Testis (tissue), 3 donors: Measurements from ENCODE around the gene PACSIN2. TPM values are rescaled to one million over a fixed set of nuclear protein-coding genes. Genes with fewer than 3 reads are reported as not detected.

Experiments used
- DNase-seq: peaks from one replicate; pipeline ENCODE4 v3.0.0-alpha.2; 2019
- H3K27ac ChIP-seq, 2 donors: fragments of 200-600 bp; sonication (generic); one replicate each; pipeline ENCODE4 v1.5.1; 2019
- H3K27me3 ChIP-seq: fragments of 200-600 bp; sonication (generic); one replicate; pipeline ENCODE4 v1.5.1; 2019
- H3K36me3 ChIP-seq: fragments of 200-600 bp; sonication (generic); one replicate; pipeline ENCODE4 v1.5.1; 2017; ENCODE audit warnings: low read depth; ENCODE audit errors: missing control alignments
- H3K4me1 ChIP-seq: fragments of 200-600 bp; sonication (generic); one replicate; pipeline ENCODE4 v1.5.1; 2019
- H3K4me3 ChIP-seq, 2 donors: fragments of 200-600 bp; sonication (generic); one replicate each; pipeline ENCODE4 v1.5.1; 2017 to 2019
- H3K9me3 ChIP-seq: fragments of 200-600 bp; sonication (generic); one replicate; pipeline ENCODE4 v1.5.1; 2017
- CTCF ChIP-seq, 3 experiments: fragments of 450-650 bp in 2 of 3; fragments of 200-600 bp in 1 of 3; sonication (generic) in 1 of 3; IDR thresholded peaks; one replicate each; pipeline ENCODE4 v1.5.1; 2016 to 2019; ENCODE audit warnings: antibody characterized with exemption in 3 of 3, mild to moderate bottlenecking in 2 of 3, moderate library complexity in 1 of 3
- POLR2A ChIP-seq: fragments of 450-650 bp; IDR thresholded peaks from one replicate; pipeline ENCODE4 v1.6.1; 2017; ENCODE audit warnings: antibody characterized with exemption, mild to moderate bottlenecking, moderate library complexity
- WGBS, 2 donors: methylation state at CpG; one replicate each; pipeline ENCODE4 v1.1.5; 2018; 5-methylcytosine and 5-hydroxymethylcytosine counted together
- intact Hi-C: fragments of 100-400 bp; cut with DNase I; formaldehyde crosslinking; loops from one replicate; pipeline ENCODE4 v1.15.1; 2023; ENCODE audit warnings: low total_unique reads
- polyA plus RNA-seq: library from polyadenylated mRNA; stranded (reverse); fragments of 350-450 nt; fragmentation: Illumina TruSeq; extraction: RNeasy Lipid Tissue Mini Kit (QIAGEN cat#74804); gene quantifications from one replicate; pipeline ENCODE4 v1.2.3, GENCODE V29; 2014; ENCODE audit warnings: low read depth, low replicate concordance; ENCODE audit not compliant: insufficient read depth
- total RNA-seq, 2 donors: library from RNA; depleted of rRNA; stranded (reverse); fragments of >200 nt; gene quantifications; one replicate each; pipeline ENCODE4 v1.2.3, GENCODE V29; 2016

PACSIN2 gene
- total and polyA plus RNA-seq, 3 donors from 2014 or later, result 43.5 to 45.6 (median 43.6) TPM

- intact Hi-C loops, result no loop called here
- DNase-seq, result no peak
These were observed 7.3 kb downstream of the PACSIN2 start for GRCh38 chr22:43007519-43008102.

GRCh38 chr22:43006753-43007152, 8.2 kb downstream of the PACSIN2 start:
- no peaks in the 10 kb centered on the region for H3K27me3 ChIP-seq
- H3K9me3 ChIP-seq, result no peaks in the 10 kb centered on the region
- DNase-seq, result no peak
- WGBS, 2 donors, result 91 to 96% methylated on average over 7 of the region's 7 CpGs
- no peaks in the 10 kb centered on the region for H3K36me3 ChIP-seq
- TF ChIP-seq CTCF (IDR thresholded peaks at IDR 0.05) (no peak), POLR2A (no peak)
- no peak overlapping the region for H3K27ac ChIP-seq
- peaks cover 24% of the 10 kb centered on the region for H3K4me1 ChIP-seq
- H3K4me3 ChIP-seq, result no peak overlapping the region
- intact Hi-C loops, result no loop called here

More at GRCh38 chr22:43007519-43008102, 7.3 kb downstream of the PACSIN2 start:
- H3K27ac ChIP-seq, result no peak overlapping the region
- no peaks in the 10 kb centered on the region for H3K36me3 ChIP-seq
- H3K4me3 ChIP-seq, result no peak overlapping the region
- TF ChIP-seq POLR2A (no peak), CTCF (IDR thresholded peaks at IDR 0.05) (no peak)
- H3K9me3 ChIP-seq, result no peaks in the 10 kb centered on the region
- H3K27me3 ChIP-seq, result no peaks in the 10 kb centered on the region
- peaks cover 15% of the 10 kb centered on the region for H3K4me1 ChIP-seq
- 66 to 81% methylated on average over 5 of the region's 5 CpGs for WGBS, 2 donors

- intact Hi-C loops, result no loop called here
- H3K27ac ChIP-seq, result no peak overlapping the region
- no peak for DNase-seq
- peaks cover 28% of the 10 kb centered on the region for H3K4me1 ChIP-seq
- WGBS, 2 donors, result 93 to 98% methylated on average over 5 of the region's 5 CpGs
- H3K9me3 ChIP-seq, result no peaks in the 10 kb centered on the region
- no peaks in the 10 kb centered on the region for H3K27me3 ChIP-seq
- no peak for TF ChIP-seq POLR2A
- TF ChIP-seq CTCF (IDR thresholded peaks at IDR 0.05), result no peak
- H3K4me3 ChIP-seq, result no peak overlapping the region
- H3K36me3 ChIP-seq, result no peaks in the 10 kb centered on the region
These were observed 8.9 kb downstream of the PACSIN2 start for GRCh38 chr22:43006016-43006505.

GRCh38 chr22:43005106-43005505, 9.8 kb downstream of the PACSIN2 start:
- Histone ChIP-seq H3K9me3 (no peaks in the 10 kb centered on the region), H3K4me3 (no peak overlapping the region), H3K36me3 (no peaks in the 10 kb centered on the region), H3K27me3 (no peaks in the 10 kb centered on the region), H3K4me1 (peaks cover 28% of the 10 kb centered on the region), H3K27ac (no peak overlapping the region)
- intact Hi-C loops, result no loop called here
- DNase-seq, result no peak
- TF ChIP-seq CTCF (IDR thresholded peaks at IDR 0.05) (no peak), POLR2A (no peak)
- 72 to 92% methylated on average over 2 of the region's 2 CpGs for WGBS, 2 donors
